HepG2 (cell line): ENCODE data around the gene PTGES3. TPM values are rescaled to one million over a fixed set of nuclear protein-coding genes. Genes with fewer than 3 reads are reported as not detected.

Source experiments
- E2F5 ChIP-seq: sonication (generic); formaldehyde crosslinking; conservative IDR thresholded peaks from 2 replicates; pipeline ENCODE4 v1.4.0; 2020; ENCODE audit warnings: missing genetic modification reagents
- GTF2F1 ChIP-seq: fragments of 150-350 bp; IDR thresholded peaks from 2 replicates; pipeline ENCODE4 v1.6.1; 2014; ENCODE audit warnings: low read length
- HOMEZ ChIP-seq: IDR thresholded peaks from 2 replicates; pipeline ENCODE4 v1.6.1; 2016; ENCODE audit warnings: low read depth
- JARID2 ChIP-seq: sonication (generic); formaldehyde crosslinking; IDR thresholded peaks from 2 replicates; pipeline ENCODE4 v1.8.1; 2023; ENCODE audit warnings: missing genetic modification reagents, inconsistent platforms; ENCODE audit not compliant: insufficient replicate concordance
- KAT8 ChIP-seq: IDR thresholded peaks from 2 replicates; pipeline ENCODE4 v1.6.1; 2016; ENCODE audit warnings: missing genetic modification reagents, missing compliant biosample characterization
- MED13 ChIP-seq: sonication (generic); formaldehyde crosslinking; IDR thresholded peaks from 2 replicates; pipeline ENCODE4 v1.5.0; 2020; ENCODE audit warnings: missing genetic modification reagents
- PCBP1 ChIP-seq: fragments of 200-400 bp; formaldehyde crosslinking; IDR thresholded peaks from 2 replicates; pipeline ENCODE4 v1.6.1; 2017; ENCODE audit warnings: mild to moderate bottlenecking, low read depth, low read length, borderline replicate concordance
- RERE ChIP-seq: IDR thresholded peaks from 2 replicates; pipeline ENCODE4 v1.6.1; 2016; ENCODE audit warnings: low read depth, missing genetic modification reagents, missing compliant biosample characterization
- SIX4 ChIP-seq: sonication (generic); formaldehyde crosslinking; IDR thresholded peaks from 2 replicates; pipeline ENCODE4 v1.4.0; 2020; ENCODE audit warnings: missing genetic modification reagents
- SKI ChIP-seq: fragments of 450-650 bp; IDR thresholded peaks from one replicate; pipeline ENCODE4 v1.6.1; 2018; ENCODE audit warnings: mild to moderate bottlenecking; ENCODE audit not compliant: partially characterized antibody
- ZBTB43 ChIP-seq: sonication (generic); formaldehyde crosslinking; conservative IDR thresholded peaks from 2 replicates; pipeline ENCODE4 v1.4.0; 2020; ENCODE audit warnings: missing genetic modification reagents
- ZFP41 ChIP-seq: sonication (generic); formaldehyde crosslinking; IDR thresholded peaks from 2 replicates; pipeline ENCODE4 v1.4.0; 2020; ENCODE audit warnings: mild to moderate bottlenecking, missing genetic modification reagents, borderline replicate concordance
- ZFP82 ChIP-seq: sonication (generic); formaldehyde crosslinking; IDR thresholded peaks from 2 replicates; pipeline ENCODE4 v1.5.1; 2020; ENCODE audit warnings: mild to moderate bottlenecking, missing genetic modification reagents, borderline replicate concordance
- ZMAT3 ChIP-seq: sonication (generic); formaldehyde crosslinking; conservative IDR thresholded peaks from 2 replicates; pipeline ENCODE4 v1.7.0; 2021; ENCODE audit warnings: missing genetic modification reagents
- ZNF263 ChIP-seq: sonication (generic); formaldehyde crosslinking; IDR thresholded peaks from 2 replicates; pipeline ENCODE4 v1.4.0; 2020; ENCODE audit warnings: missing genetic modification reagents
- ZNF274 ChIP-seq: sonication (generic); formaldehyde crosslinking; IDR thresholded peaks from 2 replicates; pipeline ENCODE4 v1.5.1; 2020; ENCODE audit warnings: mild to moderate bottlenecking, missing genetic modification reagents
- ZNF468 ChIP-seq: sonication (generic); formaldehyde crosslinking; IDR thresholded peaks from 2 replicates; pipeline ENCODE4 v1.8.0; 2022; ENCODE audit warnings: mild to moderate bottlenecking, moderate library complexity, missing genetic modification reagents
- ZNF484 ChIP-seq: sonication (generic); formaldehyde crosslinking; IDR thresholded peaks from 2 replicates; pipeline ENCODE4 v1.5.1; 2020; ENCODE audit warnings: mild to moderate bottlenecking, low read depth, missing genetic modification reagents, borderline replicate concordance
- ZNF781 ChIP-seq: sonication (generic); formaldehyde crosslinking; IDR thresholded peaks from 2 replicates; pipeline ENCODE4 v1.5.1; 2020; ENCODE audit warnings: borderline replicate concordance, mild to moderate bottlenecking, missing genetic modification reagents; ENCODE audit errors: not compliant biosample characterization
- ZSCAN20 ChIP-seq: sonication (generic); formaldehyde crosslinking; IDR thresholded peaks from 2 replicates; pipeline ENCODE4 v1.4.0; 2020; ENCODE audit warnings: missing genetic modification reagents, mild to moderate bottlenecking, borderline replicate concordance
- polyA plus RNA-seq, 8 experiments: library from polyadenylated mRNA; depleted of rRNA in 3 of 8; stranded (reverse) in 7 of 8; unstranded in 1 of 8; fragments of >200 nt; fragmentation: Illumina TruSeq in 4 of 8; extraction: Trizol in 4 of 8; gene quantifications; 2 replicates each; pipeline versions ENCODE4 v1.2.1 to v1.2.3, GENCODE V29; 2011 to 2016; ENCODE audit warnings: low read depth in 4 of 8, missing spikeins in 1 of 8, mixed read lengths in 1 of 8; ENCODE audit not compliant: insufficient read depth in 1 of 8
- total RNA-seq, 5 experiments: library from RNA; depleted of rRNA; stranded (reverse); fragments of >200 nt; fragmentation: Illumina TruSeq; extraction: Trizol; gene quantifications; 2 replicates each; pipeline ENCODE4 v1.2.3, GENCODE V29; 2016; ENCODE audit warnings: low read depth in 1 of 5

The PTGES3 gene
- total and polyA plus RNA-seq, 2 of the 13 experiments (the other 11 are each of a cell fraction or from before 2014, with no cell fraction given): 54.4 to 159 TPM

- TF ChIP-seq ZNF263 (peak; percentile 20; the same call in 1 of the 2 replicates), ZSCAN20 (no peak), JARID2 (CRISPR knock-in tag) (no peak), HOMEZ (CRISPR knock-in tag) (peak; percentile 83), MED13 (no peak), RERE (CRISPR knock-in tag) (no peak), ZBTB43 (no peak), SIX4 (CRISPR knock-in tag) (peak; percentile 47; the same call in 1 of the 2 replicates), KAT8 (CRISPR knock-in tag) (peak; percentile 90), ZNF468 (no peak), PCBP1 (no peak), ZNF484 (CRISPR knock-in tag) (no peak), ZFP82 (CRISPR knock-in tag) (no peak), ZFP41 (no peak), ZNF781 (CRISPR knock-in tag) (no peak), ZMAT3 (CRISPR knock-in tag) (no peak), E2F5 (CRISPR knock-in tag) (no peak), GTF2F1 (peak; percentile 46; the same call in 1 of the 2 replicates), ZNF274 (CRISPR knock-in tag) (no peak), SKI (peak; percentile 35)
Observed at GRCh38 chr12:56636675-56637540, 51.2 kb downstream of the PTGES3 start (continued).
